ENCODE measurements around the gene EIF6. TPM values are rescaled to one million over a fixed set of nuclear protein-coding genes. Genes with fewer than 3 reads are reported as not detected.

Gene EIF6
- polyA plus RNA-seq, 1 experiment: 133 TPM

DNA sequence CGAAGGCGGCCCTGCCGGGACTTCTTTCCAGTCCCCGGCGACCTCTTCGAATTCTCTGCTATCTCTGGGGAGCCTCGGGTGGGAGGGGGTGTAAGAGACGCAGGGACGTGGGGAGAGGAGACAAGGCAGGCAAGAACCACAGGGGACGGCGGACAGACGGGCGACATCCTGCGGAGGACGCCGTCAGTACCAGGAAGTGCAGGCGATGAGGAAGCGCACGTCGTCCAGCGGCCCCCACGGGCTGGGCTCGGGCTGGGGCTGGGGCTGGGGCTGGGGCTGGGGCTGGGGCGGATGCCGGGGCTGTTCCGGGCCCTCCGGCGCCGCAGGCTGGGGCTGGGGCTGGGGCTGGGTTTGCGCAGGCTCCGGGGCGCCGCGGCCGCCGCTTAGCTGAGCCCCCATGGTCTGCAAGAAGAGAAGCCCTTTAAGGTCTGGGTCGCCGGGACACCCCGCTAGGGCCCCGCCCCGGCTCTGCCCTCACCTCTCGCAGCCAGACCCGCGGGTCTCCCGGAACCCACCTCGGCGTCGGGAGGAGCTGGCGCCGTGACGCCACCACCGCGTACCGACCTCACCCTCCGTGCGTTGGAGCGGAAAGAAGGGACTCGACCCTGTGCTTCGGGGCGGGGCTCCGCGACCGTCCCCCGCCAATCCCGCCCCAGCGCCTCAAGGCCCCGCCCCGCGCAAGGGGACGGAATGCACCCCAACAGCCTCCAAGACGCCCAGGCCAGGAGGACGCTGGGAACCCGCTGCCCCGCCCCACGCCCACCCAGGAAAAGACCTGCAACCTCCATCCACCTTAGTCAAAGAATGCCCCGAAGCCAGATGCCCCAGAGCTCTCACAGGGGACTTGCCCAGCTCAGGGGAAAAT is 6.8 kb downstream of the EIF6 start, which contains the start of gene MMP24OS:
TSS of gene MMP24OS (minus strand) at position 592 of the 865 bp plus-strand sequence. CDS start at position 399, 193 bp downstream.
- no peaks in the 10 kb centered on the region; the same call in 1 of the 2 replicates for H3K9me3 ChIP-seq (ENCODE audit: control insufficient read depth, insufficient read depth, low read length)
- DNase-seq (ENCODE audit: low read depth, low spot score): peak; percentile 49
- H3K27me3 ChIP-seq (ENCODE audit: control insufficient read depth, insufficient read depth, low read length): no peaks in the 10 kb centered on the region
- CTCF ChIA-PET: interaction anchor here (0.6 to 1.4 kb wide), 7 partner anchors 19 to 170 kb away, joined by 3 to 7 read pairs (median 3); no protein-coding TSS in a partner anchor
- peak within 1 kb of the TSS; percentile 84 for H3K4me3 ChIP-seq (ENCODE audit: low read depth, low read length)
- TF ChIP-seq, protein P1, sequence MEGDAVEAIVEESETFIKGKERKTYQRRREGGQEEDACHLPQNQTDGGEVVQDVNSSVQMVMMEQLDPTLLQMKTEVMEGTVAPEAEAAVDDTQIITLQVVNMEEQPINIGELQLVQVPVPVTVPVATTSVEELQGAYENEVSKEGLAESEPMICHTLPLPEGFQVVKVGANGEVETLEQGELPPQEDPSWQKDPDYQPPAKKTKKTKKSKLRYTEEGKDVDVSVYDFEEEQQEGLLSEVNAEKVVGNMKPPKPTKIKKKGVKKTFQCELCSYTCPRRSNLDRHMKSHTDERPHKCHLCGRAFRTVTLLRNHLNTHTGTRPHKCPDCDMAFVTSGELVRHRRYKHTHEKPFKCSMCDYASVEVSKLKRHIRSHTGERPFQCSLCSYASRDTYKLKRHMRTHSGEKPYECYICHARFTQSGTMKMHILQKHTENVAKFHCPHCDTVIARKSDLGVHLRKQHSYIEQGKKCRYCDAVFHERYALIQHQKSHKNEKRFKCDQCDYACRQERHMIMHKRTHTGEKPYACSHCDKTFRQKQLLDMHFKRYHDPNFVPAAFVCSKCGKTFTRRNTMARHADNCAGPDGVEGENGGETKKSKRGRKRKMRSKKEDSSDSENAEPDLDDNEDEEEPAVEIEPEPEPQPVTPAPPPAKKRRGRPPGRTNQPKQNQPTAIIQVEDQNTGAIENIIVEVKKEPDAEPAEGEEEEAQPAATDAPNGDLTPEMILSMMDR (IDR thresholded peaks at IDR 0.05; ENCODE audit: low read depth, low read length): peak; percentile 17; the same call in 1 of the 2 replicates
- H3K27ac ChIP-seq (ENCODE audit: low read depth, low read length): peak within 1 kb of the TSS; percentile 75
- POLR2A ChIA-PET: interaction anchor here (0.6 to 1.4 kb wide), 11 partner anchors 10 to 718 kb away, joined by 3 to 6 read pairs (median 3); no protein-coding TSS in a partner anchor

DNA sequence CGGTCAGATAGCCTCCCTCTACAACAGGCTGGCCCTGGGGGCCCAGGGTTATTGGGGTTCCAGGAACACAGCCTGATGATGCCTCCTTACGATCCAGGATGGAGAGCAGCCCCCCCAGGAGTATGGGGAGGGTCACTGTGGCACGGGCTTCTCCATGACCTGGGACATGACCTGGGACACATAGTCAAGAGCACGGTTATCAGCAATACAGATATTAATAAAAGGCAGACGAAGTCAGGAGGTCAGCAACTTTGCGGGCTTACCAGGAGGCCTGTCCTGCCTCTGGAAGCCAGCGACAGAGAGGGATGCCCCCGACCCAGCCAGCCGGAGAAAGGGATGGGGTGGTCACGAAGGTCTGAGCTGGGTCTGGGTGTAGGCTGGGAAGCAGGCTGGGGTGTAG is 7.4 kb downstream of the EIF6 start:
- Histone ChIP-seq H3K4me3 (ENCODE audit: low read depth, low read length) (peak overlapping the region; percentile 84), H3K9me3 (ENCODE audit: control insufficient read depth, insufficient read depth, low read length) (no peaks in the 10 kb centered on the region; the same call in 1 of the 2 replicates), H3K27me3 (ENCODE audit: control insufficient read depth, insufficient read depth, low read length) (no peaks in the 10 kb centered on the region), H3K27ac (ENCODE audit: low read depth, low read length) (peak overlapping the region; percentile 75)
- ChIA-PET POLR2A (interaction anchor here (1.1 to 1.4 kb wide), 2 partner anchors 29 to 173 kb away, joined by 5 read pairs; no protein-coding TSS in a partner anchor), CTCF (interaction anchor here (1.2 to 1.4 kb wide), 3 partner anchors 26 to 170 kb away, joined by 3 to 7 read pairs (median 3); no protein-coding TSS in a partner anchor)
- DNase-seq (ENCODE audit: low read depth, low spot score): no peak
- TF ChIP-seq, protein P1 (IDR thresholded peaks at IDR 0.05; ENCODE audit: low read depth, low read length): no peak

DNA sequence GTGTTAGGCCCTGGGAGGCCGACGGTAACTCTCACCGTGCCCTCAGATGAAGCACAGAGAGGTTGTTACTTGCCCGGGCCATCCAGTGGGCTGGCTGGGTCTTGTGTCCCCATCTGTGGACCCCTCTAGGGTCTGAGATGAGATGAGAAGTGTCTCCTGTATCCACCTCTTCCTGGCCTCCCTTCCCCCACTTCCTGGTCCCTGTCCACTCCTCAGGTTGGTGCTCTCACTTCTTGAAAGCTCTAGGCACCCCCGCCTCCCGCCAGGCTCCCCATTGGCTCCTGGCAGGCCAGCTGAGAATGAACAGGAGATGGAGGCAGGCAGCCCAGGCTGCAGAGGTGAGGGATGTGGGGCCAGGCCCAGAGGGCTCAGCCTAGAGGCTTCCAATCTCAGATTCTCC is 8.2 kb downstream of the EIF6 start:
- TF ChIP-seq, protein P1 (IDR thresholded peaks at IDR 0.05; ENCODE audit: low read depth, low read length): no peak
- DNase-seq (ENCODE audit: low read depth, low spot score): no peak
- Histone ChIP-seq H3K27ac (ENCODE audit: low read depth, low read length) (peak overlapping the region; percentile 75), H3K9me3 (ENCODE audit: control insufficient read depth, insufficient read depth, low read length) (no peaks in the 10 kb centered on the region; the same call in 1 of the 2 replicates), H3K4me3 (ENCODE audit: low read depth, low read length) (peak overlapping the region; percentile 84), H3K27me3 (ENCODE audit: control insufficient read depth, insufficient read depth, low read length) (no peaks in the 10 kb centered on the region)
- CTCF ChIA-PET: interaction anchor here (1.2 to 1.4 kb wide), 2 partner anchors 27 to 131 kb away, joined by 3 to 4 read pairs; no protein-coding TSS in a partner anchor
- POLR2A ChIA-PET: no interaction called here

DNA sequence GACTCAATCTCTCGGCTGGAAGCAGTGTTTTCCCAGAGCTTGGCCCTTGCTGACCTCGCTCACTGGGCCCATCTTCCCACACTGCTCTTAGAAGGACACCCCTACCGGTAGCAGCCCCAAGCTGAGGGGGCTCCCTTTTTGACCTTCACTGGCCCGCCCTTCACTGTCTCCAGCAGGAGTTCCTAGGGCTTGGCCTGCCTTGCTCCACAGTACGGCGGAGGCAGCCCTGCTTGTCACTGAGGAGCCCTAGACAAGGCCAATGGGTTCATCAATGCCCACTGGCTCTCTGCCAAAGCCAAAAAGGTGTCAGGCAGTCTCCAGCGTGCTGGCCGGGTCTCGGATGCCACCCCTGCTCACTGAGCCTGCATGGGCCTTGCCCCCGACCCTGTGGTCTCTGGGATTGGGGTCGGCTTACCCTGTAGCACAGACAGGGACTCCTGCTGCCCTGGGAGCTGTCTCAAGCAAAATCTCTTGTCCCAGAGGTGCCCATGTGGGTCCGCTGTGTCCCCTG is 8.8 kb downstream of the EIF6 start:
- Histone ChIP-seq H3K27me3 (ENCODE audit: control insufficient read depth, insufficient read depth, low read length) (no peaks in the 10 kb centered on the region), H3K9me3 (ENCODE audit: control insufficient read depth, insufficient read depth, low read length) (no peaks in the 10 kb centered on the region; the same call in 1 of the 2 replicates), H3K27ac (ENCODE audit: low read depth, low read length) (no peak overlapping the region), H3K4me3 (ENCODE audit: low read depth, low read length) (no peak overlapping the region)
- TF ChIP-seq, protein P1 (IDR thresholded peaks at IDR 0.05; ENCODE audit: low read depth, low read length): no peak
- no peak for DNase-seq (ENCODE audit: low read depth, low spot score)
- CTCF ChIA-PET: interaction anchor here (1.2 kb wide), 1 partner anchor 131 kb away, joined by 4 read pairs; no protein-coding TSS in a partner anchor
- POLR2A ChIA-PET: interaction anchor here (0.8 to 1.0 kb wide), 2 partner anchors 9 to 130 kb away, joined by 3 read pairs; partner anchors contain the start of gene EIF6
